Heart left ventricle (tissue), 13 donors: ENCODE results near the gene FRG2.
"Not testable (repeated sequence)": the region's sequence is repeated elsewhere in the genome, so short reads cannot be mapped to it uniquely, and the experiment has no call there.

Source experiments
- POLR2A ChIP-seq, 2 donors: fragments of 450-650 bp; IDR thresholded peaks; one replicate each; pipeline ENCODE4 v1.6.1; 2017; ENCODE audit warnings: antibody characterized with exemption in 2 of 2, mild to moderate bottlenecking in 2 of 2, moderate library complexity in 2 of 2
- TF ChIP-seq, protein P1 (sequence below), 12 donors: fragments of 200-600 bp; sonication (generic) in 4 of 12; IDR thresholded peaks; one replicate each; pipeline versions ENCODE4 v1.5.0 to v1.8.0; 2018 to 2022; ENCODE audit warnings: antibody characterized with exemption in 12 of 12, mild to moderate bottlenecking in 5 of 12
- donor health status: ischemic (EF 13 %, LVEDD 7.1; RV severe dilation, severe dysfunction).
- donor health status: DM: no; HTN: yes; CAD: no.
- donor health status: DM: no; HTN: no; CAD: no.
- donor health status: ischemic (EF 25% LVEDD 6.9; RV normal size, moderate dysfunction).
- donor health status: ischemic (EF 25% LVEDD 5.7; RV mildly dilated, moderate dysfunction).
- donor health status: ischemic (EF 35%, LVEDD 5.7; RV mildly dilated, moderate dysfunction).
- donor health status: nonischemic (EF 11% LVEDD 7.7; RV severe dilation, severe dysfunction).
- donor health status: DM: yes; HTN: yes; CAD: no.
- donor health status: PGD.
- donor health status: ischemic (EF 29% LVEDD 5.4; RV normal size, mild dysfunction).
- donor health status: nonischemic (EF 23%, LVEDD 6.1; RV moderate dilation, normal function).

DNA sequence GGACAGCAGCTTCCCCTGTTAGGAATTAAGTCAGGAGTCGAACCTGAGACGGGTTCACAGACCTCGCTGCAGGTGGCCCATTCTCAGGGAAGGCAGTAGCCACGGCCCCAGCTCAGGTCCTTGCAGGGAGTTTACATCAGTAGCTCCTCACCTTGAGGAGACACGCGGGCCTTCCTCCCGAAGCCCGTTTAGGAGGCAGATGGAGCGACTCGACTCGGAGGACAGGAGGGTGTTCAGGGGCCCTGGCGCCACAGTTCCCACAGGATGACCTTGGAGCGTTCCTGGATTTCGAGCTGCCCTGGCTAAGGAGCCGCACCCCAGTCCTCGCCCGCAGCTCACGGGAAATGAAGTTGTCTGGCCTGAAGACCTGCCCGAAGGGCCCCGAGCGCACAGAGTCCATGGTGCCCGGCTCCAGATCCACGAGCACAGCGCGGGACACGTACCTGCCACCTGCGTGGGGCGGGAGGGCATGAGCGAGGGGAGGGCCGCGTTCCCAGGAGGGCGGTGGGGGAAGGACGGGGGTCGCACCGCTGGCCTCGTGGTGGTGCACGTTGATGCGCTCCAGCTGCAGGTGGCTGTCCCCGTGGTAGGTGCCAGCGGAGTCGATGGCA is 43.0 kb downstream of the FRG2 start:
- TF ChIP-seq, protein P1, sequence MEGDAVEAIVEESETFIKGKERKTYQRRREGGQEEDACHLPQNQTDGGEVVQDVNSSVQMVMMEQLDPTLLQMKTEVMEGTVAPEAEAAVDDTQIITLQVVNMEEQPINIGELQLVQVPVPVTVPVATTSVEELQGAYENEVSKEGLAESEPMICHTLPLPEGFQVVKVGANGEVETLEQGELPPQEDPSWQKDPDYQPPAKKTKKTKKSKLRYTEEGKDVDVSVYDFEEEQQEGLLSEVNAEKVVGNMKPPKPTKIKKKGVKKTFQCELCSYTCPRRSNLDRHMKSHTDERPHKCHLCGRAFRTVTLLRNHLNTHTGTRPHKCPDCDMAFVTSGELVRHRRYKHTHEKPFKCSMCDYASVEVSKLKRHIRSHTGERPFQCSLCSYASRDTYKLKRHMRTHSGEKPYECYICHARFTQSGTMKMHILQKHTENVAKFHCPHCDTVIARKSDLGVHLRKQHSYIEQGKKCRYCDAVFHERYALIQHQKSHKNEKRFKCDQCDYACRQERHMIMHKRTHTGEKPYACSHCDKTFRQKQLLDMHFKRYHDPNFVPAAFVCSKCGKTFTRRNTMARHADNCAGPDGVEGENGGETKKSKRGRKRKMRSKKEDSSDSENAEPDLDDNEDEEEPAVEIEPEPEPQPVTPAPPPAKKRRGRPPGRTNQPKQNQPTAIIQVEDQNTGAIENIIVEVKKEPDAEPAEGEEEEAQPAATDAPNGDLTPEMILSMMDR (IDR thresholded peaks at IDR 0.05), result not testable (repeated sequence)
- TF ChIP-seq POLR2A (IDR thresholded peaks at IDR 0.05), result not testable (repeated sequence)
